ENCODE measurements around the gene BRIP1. TPM values are rescaled to one million over a fixed set of nuclear protein-coding genes. Genes with fewer than 3 reads are reported as not detected.

Gene BRIP1
- polyA plus RNA-seq, 1 of the 3 experiments (the other 2 are of a cell fraction) = 2.0 TPM

DNA sequence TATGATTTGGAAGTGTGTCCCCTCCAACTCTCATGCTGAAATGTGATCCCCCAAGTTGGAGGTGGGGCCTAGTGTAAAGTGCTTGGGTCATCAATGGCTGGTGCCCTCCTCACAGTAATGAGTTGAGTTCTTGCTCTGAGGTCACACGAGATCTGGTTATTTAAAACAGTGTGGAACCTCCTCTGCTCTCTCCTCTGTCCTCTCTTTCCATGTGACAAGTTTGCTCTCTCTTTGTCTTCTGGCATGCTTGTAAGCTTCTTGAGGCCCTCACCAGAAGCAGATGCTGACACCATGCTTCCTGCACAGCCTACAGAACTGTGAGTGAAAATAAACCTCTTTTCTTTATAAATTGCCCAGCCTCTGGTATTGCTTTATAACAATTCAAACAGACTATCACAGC, 19.9 kb downstream of the BRIP1 start:
- no peak overlapping the region for H2AFZ ChIP-seq (ENCODE audit: low read depth)
- no peak overlapping the region for H3K4me3 ChIP-seq (ENCODE audit: low read depth in 2 of 2, low read length in 1 of 2)
- no peaks in the 10 kb centered on the region for H3F3A ChIP-seq (replicated peaks; ENCODE audit: insufficient read depth)
- no peak overlapping the region for H3K27ac ChIP-seq (ENCODE audit: low read depth in 2 of 2, low read length in 1 of 2)
- 100% methylated on average over 1 of the region's 1 CpG for WGBS (ENCODE audit: low lambda C conversion rate)
- H3K4me2 ChIP-seq = no peak overlapping the region
- DNase-seq = no peak
- H3K9ac ChIP-seq = no peak overlapping the region
- no peaks in the 10 kb centered on the region for H3K9me2 ChIP-seq
- no peak for TF ChIP-seq CHD2 (IDR thresholded peaks at IDR 0.05; ENCODE audit: low read length, partially characterized antibody)
- TF ChIP-seq TCF12 (IDR thresholded peaks at IDR 0.05) = no peak
- no peak for TF ChIP-seq IRF3 (IDR thresholded peaks at IDR 0.05; ENCODE audit: low read depth, low read length)
- no peak for TF ChIP-seq USF2 (IDR thresholded peaks at IDR 0.05; ENCODE audit: borderline replicate concordance, low read depth, low read length)
- TF ChIP-seq RFX5 (IDR thresholded peaks at IDR 0.05; ENCODE audit: low read length) = no peak
- TF ChIP-seq RXRA (IDR thresholded peaks at IDR 0.05; ENCODE audit: borderline replicate concordance, low read depth) = no peak
- no peak for TF ChIP-seq FOXJ3 (CRISPR knock-in tag; IDR thresholded peaks at IDR 0.05)
- no peak for TF ChIP-seq EP300 (IDR thresholded peaks at IDR 0.05; ENCODE audit: borderline replicate concordance in 1 of 2, low read depth in 1 of 2, low read length in 1 of 2)
- TF ChIP-seq RCOR1 (IDR thresholded peaks at IDR 0.05; ENCODE audit: low read length) = no peak
- TF ChIP-seq, protein P1, sequence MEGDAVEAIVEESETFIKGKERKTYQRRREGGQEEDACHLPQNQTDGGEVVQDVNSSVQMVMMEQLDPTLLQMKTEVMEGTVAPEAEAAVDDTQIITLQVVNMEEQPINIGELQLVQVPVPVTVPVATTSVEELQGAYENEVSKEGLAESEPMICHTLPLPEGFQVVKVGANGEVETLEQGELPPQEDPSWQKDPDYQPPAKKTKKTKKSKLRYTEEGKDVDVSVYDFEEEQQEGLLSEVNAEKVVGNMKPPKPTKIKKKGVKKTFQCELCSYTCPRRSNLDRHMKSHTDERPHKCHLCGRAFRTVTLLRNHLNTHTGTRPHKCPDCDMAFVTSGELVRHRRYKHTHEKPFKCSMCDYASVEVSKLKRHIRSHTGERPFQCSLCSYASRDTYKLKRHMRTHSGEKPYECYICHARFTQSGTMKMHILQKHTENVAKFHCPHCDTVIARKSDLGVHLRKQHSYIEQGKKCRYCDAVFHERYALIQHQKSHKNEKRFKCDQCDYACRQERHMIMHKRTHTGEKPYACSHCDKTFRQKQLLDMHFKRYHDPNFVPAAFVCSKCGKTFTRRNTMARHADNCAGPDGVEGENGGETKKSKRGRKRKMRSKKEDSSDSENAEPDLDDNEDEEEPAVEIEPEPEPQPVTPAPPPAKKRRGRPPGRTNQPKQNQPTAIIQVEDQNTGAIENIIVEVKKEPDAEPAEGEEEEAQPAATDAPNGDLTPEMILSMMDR (IDR thresholded peaks at IDR 0.05) = no peak
- no peak for TF ChIP-seq NRF1 (IDR thresholded peaks at IDR 0.05; ENCODE audit: low read depth, low read length)
- TF ChIP-seq SMC3 (IDR thresholded peaks at IDR 0.05; ENCODE audit: low read depth, low read length) = no peak
- no peak for TF ChIP-seq FOSL2 (IDR thresholded peaks at IDR 0.05; ENCODE audit: borderline replicate concordance, low read depth)
- no peak for TF ChIP-seq SIN3A (IDR thresholded peaks at IDR 0.05; ENCODE audit: borderline replicate concordance, low read depth, low read length)
- no peaks in the 10 kb centered on the region for H3K9me3 ChIP-seq
- H3K79me2 ChIP-seq (ENCODE audit: insufficient read depth) = peaks cover 5% of the 10 kb centered on the region; the same call in 1 of the 2 replicates
- H4K20me1 ChIP-seq (ENCODE audit: insufficient read depth) = no peaks in the 10 kb centered on the region
- POLR2A ChIA-PET = no interaction called here
- peaks cover 15 to 58% of the 10 kb centered on the region in 2 experiments for H3K36me3 ChIP-seq (replicated peaks in 1 of 2; ENCODE audit: control insufficient read depth in 1 of 2, insufficient read depth in 2 of 2, low read length in 1 of 2)
- H3K27me3 ChIP-seq (ENCODE audit: insufficient read depth) = no peaks in the 10 kb centered on the region
- CTCF ChIA-PET = interaction anchor here (1.2 to 4.5 kb wide), 2 partner anchors 431 kb away, joined by 3 to 34 read pairs; no protein-coding TSS in a partner anchor
- no peaks in the 10 kb centered on the region for H3K4me1 ChIP-seq (ENCODE audit: control insufficient read depth in 1 of 2, insufficient read depth in 2 of 2, low read depth in 1 of 2, low read length in 1 of 2)

DNA sequence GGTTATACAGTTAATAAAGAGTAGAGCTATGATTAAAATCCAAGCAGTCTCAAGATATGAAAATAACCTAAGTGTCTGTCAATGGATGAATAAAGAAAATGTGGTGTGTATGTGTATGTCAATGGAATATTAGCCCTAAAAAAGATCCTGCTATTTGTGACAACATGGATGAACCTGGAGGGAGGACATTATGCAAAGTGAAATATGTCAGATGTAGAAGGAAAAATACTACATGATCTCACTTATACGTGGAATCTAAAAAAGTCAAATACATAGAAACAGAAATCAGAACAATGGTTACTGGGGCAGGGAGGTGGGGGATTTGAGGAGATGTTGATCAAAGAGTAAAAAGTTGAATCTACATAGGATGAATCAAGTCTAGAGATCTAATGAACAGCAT, 20.4 kb downstream of the BRIP1 start:
- ChIA-PET CTCF (interaction anchor here (1.1 to 4.5 kb wide), 4 partner anchors 27 to 431 kb away, joined by 3 to 34 read pairs (median 5); no protein-coding TSS in a partner anchor), POLR2A (no interaction called here)
- Histone ChIP-seq H3K9ac (no peak overlapping the region), H2AFZ (ENCODE audit: low read depth) (no peak overlapping the region), H3K4me2 (no peak overlapping the region), H4K20me1 (ENCODE audit: insufficient read depth) (no peaks in the 10 kb centered on the region), H3K27me3 (ENCODE audit: insufficient read depth) (no peaks in the 10 kb centered on the region), H3K79me2 (ENCODE audit: insufficient read depth) (peaks cover 3% of the 10 kb centered on the region; the same call in 1 of the 2 replicates), H3K27ac (ENCODE audit: low read depth in 2 of 2, low read length in 1 of 2) (no peak overlapping the region), H3K4me3 (ENCODE audit: low read depth in 2 of 2, low read length in 1 of 2) (no peak overlapping the region), H3K36me3 (replicated peaks in 1 of 2; ENCODE audit: control insufficient read depth in 1 of 2, insufficient read depth in 2 of 2, low read length in 1 of 2) (peaks cover 15 to 54% of the 10 kb centered on the region in 2 experiments), H3F3A (replicated peaks; ENCODE audit: insufficient read depth) (peaks cover 3% of the 10 kb centered on the region), H3K4me1 (ENCODE audit: control insufficient read depth in 1 of 2, insufficient read depth in 2 of 2, low read depth in 1 of 2, low read length in 1 of 2) (no peaks in the 10 kb centered on the region), H3K9me3 (no peaks in the 10 kb centered on the region), H3K9me2 (no peaks in the 10 kb centered on the region)
- DNase-seq = no peak
- WGBS (ENCODE audit: low lambda C conversion rate) = 85% methylated on average over 1 of the region's 1 CpG
- no peak for TF ChIP-seq GATA2 (CRISPR knock-in tag; IDR thresholded peaks at IDR 0.05)
- TF ChIP-seq SMC3 (IDR thresholded peaks at IDR 0.05; ENCODE audit: low read depth, low read length) = no peak
- TF ChIP-seq FOXM1 (IDR thresholded peaks at IDR 0.05; ENCODE audit: low read depth) = no peak
- TF ChIP-seq FOSL2 (IDR thresholded peaks at IDR 0.05; ENCODE audit: borderline replicate concordance, low read depth) = no peak
- TF ChIP-seq MAX (IDR thresholded peaks at IDR 0.05; ENCODE audit: low read depth) = no peak
- TF ChIP-seq USF1 (IDR thresholded peaks at IDR 0.05; ENCODE audit: borderline replicate concordance, low read depth) = no peak
- TF ChIP-seq MEF2A (IDR thresholded peaks at IDR 0.05; ENCODE audit: borderline replicate concordance, low read depth) = no peak
- TF ChIP-seq NFIC (IDR thresholded peaks at IDR 0.05; ENCODE audit: borderline replicate concordance) = no peak
- TF ChIP-seq TCF12 (IDR thresholded peaks at IDR 0.05) = no peak
- TF ChIP-seq JUND (IDR thresholded peaks at IDR 0.05) = no peak
- TF ChIP-seq ELF1 (IDR thresholded peaks at IDR 0.05) = no peak

Measured in SK-N-SH (cell line).